HG02678 (cell line): ENCODE results near the gene STARD8.
"Not testable (repeated sequence)": the region's sequence is repeated elsewhere in the genome, so short reads cannot be mapped to it uniquely, and the experiment has no call there.

ENCODE experiments used
- ATAC-seq: cut with Tn5 transposase; IDR thresholded peaks from one replicate; pipeline ENCODE4 v1.9.1; 2021; ENCODE audit warnings: mild to moderate bottlenecking, moderate library complexity; ENCODE audit not compliant: unreplicated experiment

The STARD8 gene

GRCh38 chrX:68654693-68655092 lies 7.2 kb downstream of the STARD8 start:
- ATAC-seq, result no peak

GRCh38 chrX:68656473-68656872 lies 9.0 kb downstream of the STARD8 start:
- ATAC-seq, result not testable (repeated sequence)

- no peak for ATAC-seq
Observed at GRCh38 chrX:68658530-68658929, 11.1 kb downstream of the STARD8 start.

- no peak for ATAC-seq
Observed at GRCh38 chrX:68659385-68659784, 11.9 kb downstream of the STARD8 start.

GRCh38 chrX:68659786-68660185 lies 12.3 kb downstream of the STARD8 start:
- ATAC-seq, result no peak

- ATAC-seq, result no peak
Observed at GRCh38 chrX:68660746-68661145, 13.3 kb downstream of the STARD8 start.

- ATAC-seq, result no peak
Observed at GRCh38 chrX:68665502-68665901, 18.0 kb downstream of the STARD8 start.

GRCh38 chrX:68666580-68666979 lies 19.1 kb downstream of the STARD8 start:
- no peak for ATAC-seq

- no peak for ATAC-seq
Observed at GRCh38 chrX:68669094-68669860, 21.8 kb downstream of the STARD8 start.

GRCh38 chrX:68669871-68670270 lies 22.4 kb downstream of the STARD8 start:
- ATAC-seq, result no peak

- ATAC-seq, result no peak
Observed at GRCh38 chrX:68671221-68671620, 23.8 kb downstream of the STARD8 start.

- no peak for ATAC-seq
Observed at GRCh38 chrX:68672581-68673318, 25.3 kb downstream of the STARD8 start.

- no peak for ATAC-seq
Observed at GRCh38 chrX:68675571-68675970, 28.1 kb downstream of the STARD8 start.

GRCh38 chrX:68676335-68676734 lies 28.9 kb downstream of the STARD8 start:
- ATAC-seq, result no peak

GRCh38 chrX:68677998-68678397 lies 30.5 kb downstream of the STARD8 start:
- no peak for ATAC-seq

- no peak for ATAC-seq
Observed at GRCh38 chrX:68681443-68681941, 34.0 kb downstream of the STARD8 start.

GRCh38 chrX:68682790-68683189 lies 35.3 kb downstream of the STARD8 start:
- no peak for ATAC-seq

GRCh38 chrX:68683580-68683979 lies 36.1 kb downstream of the STARD8 start:
- no peak for ATAC-seq

- ATAC-seq, result no peak
Observed at GRCh38 chrX:68684291-68684918, 36.9 kb downstream of the STARD8 start.

GRCh38 chrX:68684919-68685304 lies 37.4 kb downstream of the STARD8 start:
- ATAC-seq, result no peak

- no peak for ATAC-seq
Observed at GRCh38 chrX:68685685-68686084, 38.2 kb downstream of the STARD8 start.
